DLD1 (cell line): Measurements from ENCODE around the gene ZNF710.

Source experiments
- in situ Hi-C: cut with HindIII; loops from 2 replicates; pipeline ENCODE4 v1.10.0; 2017; ENCODE audit warnings: low sequenced_read_pairs

The ZNF710 gene

DNA sequence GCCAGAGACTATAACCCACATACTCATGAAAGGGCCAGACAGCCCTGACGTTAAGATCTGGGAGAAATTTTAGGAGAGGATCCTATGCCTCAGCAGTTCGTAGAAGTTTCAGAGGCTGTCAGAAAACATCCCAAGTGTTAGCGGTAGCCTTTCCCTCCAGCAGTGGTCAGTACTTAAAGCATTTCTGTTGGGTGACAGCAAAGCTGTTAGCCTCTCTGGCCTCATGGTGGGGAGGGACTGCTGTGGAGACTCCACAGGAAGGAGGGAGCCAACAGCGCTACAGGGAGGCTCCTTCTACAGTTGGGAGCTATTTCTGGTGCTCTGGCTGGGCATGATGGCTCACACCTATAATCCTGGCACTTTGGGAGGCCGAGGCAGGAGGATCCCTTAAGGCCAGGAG lies 73.8 kb downstream of the ZNF710 start:
- in situ Hi-C loops, result no loop called here

DNA sequence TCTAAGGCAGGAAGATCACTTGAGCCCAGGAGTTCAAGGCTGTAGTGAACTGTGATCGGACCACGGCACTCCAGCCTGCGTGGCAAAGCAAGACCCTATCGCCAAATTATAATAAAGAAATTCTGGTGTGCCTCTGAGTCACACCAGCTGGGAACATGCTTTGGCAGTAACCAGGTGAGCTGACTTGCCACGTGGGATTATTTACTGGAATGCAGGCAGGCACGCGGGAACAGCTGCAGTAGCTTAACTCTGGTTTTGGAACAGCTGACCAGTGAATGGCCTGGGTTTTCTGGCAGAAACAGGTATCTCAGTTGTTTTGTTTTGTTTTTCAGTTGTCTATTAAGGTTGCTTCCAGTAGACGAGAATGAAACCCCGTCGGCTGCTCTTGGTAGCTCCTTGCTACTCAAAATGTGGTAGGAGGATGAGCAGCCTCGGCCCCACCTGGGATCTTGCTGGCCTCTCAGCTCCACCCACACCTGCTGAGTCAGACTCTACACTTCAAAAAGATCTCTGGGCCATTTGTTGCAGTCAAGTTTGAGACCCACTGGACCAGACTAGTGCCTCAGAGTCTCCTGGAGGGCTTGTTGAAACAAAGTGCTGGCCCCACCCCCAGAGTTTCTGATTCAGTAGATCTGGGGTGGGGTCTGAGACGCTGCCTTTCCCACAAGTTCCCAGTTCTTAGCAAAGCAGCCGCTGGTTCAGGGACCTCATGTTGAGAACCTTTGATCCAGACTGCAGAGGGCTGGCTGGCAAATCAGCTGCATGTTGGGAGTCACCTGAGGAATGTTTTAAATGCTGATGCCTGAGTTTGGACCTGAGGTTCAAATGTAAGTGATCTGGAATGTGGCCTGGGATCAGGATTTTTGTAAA lies 74.5 kb downstream of the ZNF710 start:
- in situ Hi-C loops, result no loop called here

DNA sequence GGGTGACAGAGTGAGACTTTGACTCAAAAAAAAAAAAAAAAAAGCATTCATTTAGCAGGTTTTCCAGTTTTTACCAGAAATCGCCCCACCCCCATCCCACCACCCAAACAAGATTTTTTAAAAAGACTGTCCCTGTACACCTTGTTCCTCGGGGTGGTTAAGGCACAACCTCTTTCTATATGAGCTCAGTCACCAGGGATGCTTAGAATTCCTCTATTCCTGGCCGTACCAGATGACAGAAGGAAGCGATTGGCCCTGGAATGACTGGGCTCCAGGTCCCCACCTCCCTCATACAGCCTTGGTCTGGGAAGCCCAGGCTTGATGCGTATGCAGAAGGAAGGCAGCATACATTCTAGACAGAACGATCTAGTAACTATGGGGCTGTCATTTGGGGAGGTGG lies 75.6 kb downstream of the ZNF710 start:
- in situ Hi-C loops, result no loop called here

DNA sequence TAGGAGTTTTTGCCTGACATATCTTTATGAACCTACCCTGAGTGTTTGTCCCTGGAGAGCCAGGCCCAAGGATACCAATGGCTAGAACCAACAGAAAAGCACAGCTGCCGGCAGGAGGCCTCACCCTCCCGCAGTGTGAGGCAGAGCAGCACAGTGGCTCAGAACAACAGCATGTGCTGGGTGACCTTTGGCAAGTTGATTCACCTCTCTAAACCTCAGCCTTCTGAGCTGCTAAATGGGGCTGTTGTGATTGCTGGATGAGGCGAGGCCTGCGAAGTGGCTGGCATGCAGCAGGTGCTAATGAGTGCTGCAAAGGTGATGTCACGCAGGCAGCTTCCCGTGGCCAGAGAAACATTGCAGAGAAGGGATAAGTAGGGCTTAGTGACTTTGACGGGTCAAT lies 77.8 kb downstream of the ZNF710 start:
- in situ Hi-C loops, result no loop called here

DNA sequence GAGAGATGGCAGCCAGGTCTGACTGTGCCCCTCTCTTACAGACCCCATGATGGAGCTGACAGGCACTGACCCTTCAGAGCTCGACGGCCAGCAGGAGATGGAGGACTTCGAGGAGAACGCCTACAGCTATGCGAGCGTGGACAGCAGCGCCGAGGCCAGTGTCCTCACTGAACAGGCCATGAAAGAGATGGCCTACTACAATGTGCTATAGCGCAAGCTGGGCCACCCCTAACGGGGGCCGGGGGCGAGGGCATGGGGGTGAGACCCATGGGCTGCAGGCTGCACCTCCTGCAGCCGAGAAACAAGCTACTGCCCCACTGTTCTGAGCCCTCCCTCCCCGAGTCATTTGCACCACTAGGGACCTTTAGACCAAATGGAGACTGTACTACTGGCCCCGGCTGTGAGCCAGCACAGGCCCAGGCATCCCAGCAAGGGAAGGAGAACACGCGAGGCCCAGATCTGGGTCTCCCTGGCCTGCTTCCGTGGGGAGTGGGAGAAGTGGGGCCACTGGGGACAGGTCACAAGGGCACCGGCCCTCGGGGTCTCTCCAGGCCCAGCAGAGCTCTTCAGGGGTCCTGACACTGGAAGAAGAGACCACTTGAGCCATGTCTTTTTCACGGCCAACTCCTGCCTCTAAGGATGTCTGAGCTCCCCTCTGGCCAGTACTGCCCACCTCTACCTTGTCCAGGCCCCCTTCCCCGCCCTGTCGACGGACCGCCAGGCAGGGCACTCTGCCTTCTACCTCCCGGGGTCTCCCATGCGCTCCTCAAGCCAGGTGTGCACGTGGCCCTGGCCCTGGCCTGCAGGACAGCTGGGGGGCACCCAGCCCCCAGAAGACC lies 78.7 kb downstream of the ZNF710 start:
- in situ Hi-C loops, result loop anchor here (10.0 kb wide), 1 partner anchor 205 kb away; no protein-coding TSS in a partner anchor

DNA sequence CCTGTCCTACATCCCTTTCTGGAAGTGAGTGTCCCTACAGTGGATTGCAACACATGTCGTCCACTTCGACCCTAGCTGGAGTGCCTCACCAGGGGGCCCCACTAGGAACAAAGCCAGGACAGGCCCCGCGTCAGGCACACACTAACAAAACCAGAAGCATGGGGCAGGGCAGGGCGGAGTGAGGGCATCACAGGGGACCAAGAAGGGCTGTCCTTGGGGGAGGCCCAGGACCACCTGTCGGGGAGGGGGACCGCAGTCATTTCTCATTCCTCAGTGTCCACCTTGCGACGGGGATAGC lies 79.3 kb downstream of the ZNF710 start:
- in situ Hi-C loops, result loop anchor here (10.0 kb wide), 1 partner anchor 206 kb away; no protein-coding TSS in a partner anchor

DNA sequence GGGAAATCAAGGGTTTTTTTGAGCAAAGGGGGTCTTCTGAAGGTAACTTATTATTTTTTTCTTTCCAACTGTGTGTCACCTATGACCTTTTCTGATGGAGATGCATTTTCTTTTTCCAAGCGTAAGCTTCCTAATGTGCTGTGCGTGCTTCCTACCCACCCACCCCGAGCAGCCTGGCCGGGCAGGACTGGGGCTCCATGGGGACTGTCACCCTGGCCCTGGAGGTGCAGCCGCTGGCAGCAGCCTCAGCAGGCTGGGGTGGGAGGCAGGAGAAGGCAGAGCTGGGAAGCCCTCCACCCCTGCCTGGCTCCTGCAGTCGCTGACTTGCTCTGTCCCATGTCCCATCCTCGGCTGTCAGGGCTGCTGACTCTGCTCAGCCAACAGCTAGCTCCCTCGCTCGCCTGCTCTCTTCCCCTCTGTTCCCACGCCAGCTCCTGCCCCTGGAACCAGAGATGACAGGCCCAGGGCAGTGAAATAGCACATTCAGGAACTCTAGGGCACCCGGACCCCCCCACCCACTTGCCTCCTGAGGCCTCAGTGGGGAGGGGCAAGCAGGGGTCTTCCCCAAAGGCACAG lies 79.8 kb downstream of the ZNF710 start:
- in situ Hi-C loops, result loop anchor here (10.0 kb wide), 1 partner anchor 206 kb away; no protein-coding TSS in a partner anchor

DNA sequence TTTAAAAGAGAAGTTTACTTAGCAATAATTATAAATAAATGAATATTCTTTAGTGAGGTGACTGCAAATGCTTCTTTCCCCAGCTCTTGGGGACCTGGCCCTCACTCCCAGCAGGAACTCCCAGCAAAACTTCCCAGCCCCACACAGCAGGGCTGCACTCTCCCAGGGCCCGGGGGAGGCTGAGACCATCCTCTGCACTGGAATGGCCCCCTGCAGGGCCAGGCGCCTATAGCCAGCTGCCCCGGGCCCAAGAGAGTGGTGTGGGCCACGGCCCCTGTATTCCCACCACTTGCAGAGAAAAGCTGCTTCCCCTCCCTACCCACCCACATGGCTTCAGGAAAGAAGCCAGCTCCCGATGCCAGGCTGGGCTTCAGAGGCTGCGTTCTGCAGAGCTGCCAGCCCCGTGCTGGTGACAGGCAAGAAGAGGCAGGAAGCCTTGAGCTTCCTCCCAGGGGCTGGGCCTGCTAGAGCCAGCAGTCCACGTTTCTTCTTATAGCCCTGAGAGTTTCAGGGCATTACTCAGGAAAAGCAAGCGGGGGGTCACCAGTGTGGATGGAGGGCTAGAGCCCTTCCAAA lies 81.1 kb downstream of the ZNF710 start:
- in situ Hi-C loops, result loop anchor here (10.0 kb wide), 1 partner anchor 207 kb away; no protein-coding TSS in a partner anchor

DNA sequence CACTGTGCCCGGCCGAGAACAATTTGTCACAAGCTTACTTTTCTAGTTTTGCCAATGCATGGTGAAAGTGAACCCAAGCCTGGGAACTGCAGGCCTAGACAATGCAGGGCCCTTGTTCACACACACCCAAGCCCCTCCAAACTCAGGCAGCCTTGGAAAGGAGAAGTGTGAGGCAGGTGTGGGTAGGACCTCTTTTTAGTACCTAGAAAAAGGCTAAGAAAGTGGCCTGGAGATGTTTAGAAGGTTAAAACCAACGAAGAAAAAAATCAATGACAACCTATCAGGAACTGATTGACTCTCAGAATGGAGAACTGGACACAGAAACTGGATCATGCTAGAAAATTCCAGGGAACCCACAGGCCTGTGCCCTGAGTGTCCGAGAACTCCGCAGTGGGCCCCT lies 82.3 kb downstream of the ZNF710 start:
- in situ Hi-C loops, result loop anchor here (10.0 kb wide), 1 partner anchor 209 kb away; no protein-coding TSS in a partner anchor

DNA sequence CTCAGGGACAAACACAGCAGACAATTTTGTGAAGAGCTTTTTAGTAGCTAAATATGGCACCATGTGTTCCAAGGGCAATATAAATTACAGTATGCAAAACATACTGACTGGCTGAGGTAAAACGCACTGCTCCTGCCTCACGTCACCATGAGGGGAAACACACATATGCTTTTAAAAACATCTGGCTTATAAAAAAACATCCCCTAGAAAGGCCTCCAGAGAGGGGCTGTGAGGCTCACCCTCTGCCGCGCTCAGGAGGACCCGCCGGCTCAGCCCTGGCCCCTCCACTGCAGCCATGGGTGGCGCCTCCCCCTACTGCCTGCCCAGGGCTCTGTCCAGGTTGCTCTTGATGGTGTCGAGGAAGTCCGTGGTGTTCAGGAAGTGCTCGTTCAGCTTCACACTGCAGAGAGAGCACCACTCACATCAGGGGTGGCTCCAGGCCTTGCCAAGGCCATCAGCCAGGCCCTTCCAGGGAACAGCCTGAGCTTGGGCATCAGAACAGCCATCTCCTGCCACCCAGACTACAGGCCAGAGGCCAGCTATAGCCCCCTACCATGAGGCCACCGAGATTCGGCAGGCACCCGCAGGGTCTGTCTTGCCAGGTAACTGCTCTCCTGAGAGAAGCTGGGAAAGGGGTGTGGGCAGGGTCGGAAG lies 83.0 kb downstream of the ZNF710 start:
- in situ Hi-C loops, result loop anchor here (10.0 kb wide), 1 partner anchor 209 kb away; no protein-coding TSS in a partner anchor

DNA sequence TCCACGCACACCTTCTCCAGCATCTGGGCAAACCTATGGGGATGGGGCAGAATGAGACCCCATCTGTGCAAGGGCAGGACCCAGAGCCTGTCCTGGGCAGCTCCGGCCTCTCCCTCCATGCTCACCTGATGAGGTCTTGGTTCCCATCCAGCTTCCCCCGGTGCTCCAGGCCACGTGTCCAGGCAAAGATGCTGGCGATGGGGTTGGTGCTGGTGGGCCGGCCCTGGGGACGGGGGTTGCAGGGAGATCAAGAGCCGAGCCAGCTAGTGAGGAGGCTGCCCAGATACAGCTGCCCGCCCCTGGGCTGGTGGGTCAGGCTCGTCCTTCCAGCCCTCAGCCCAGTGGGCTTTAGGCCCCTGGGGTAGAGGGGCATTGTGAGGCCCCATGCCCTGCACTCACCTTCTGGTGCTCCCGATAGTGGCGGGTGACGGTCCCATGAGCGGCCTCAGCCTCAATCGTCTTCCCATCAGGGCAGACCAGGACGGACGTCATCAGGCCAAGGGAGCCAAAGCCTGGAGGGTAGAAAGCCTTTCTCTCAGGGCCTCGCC lies 83.8 kb downstream of the ZNF710 start:
- in situ Hi-C loops, result loop anchor here (10.0 kb wide), 1 partner anchor 210 kb away; no protein-coding TSS in a partner anchor

DNA sequence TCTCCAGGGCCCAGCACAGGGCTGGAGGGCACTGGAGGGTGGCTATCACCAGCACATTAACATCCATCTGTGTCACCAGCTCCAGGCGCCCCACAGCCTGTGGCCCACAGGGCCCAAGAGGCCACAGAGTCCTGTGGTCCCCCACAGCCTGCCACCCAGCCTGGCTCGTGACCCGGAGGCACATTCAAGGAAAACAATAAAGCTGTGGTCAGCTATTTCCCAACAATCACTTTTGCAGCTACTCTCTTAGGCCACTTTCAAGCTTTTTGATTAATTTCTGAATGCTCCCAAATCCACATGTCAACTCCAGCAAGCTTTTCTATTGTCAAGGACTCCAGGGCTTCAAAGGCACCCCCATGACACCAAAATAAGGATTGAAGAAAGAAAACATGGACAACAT lies 84.4 kb downstream of the ZNF710 start:
- in situ Hi-C loops, result loop anchor here (10.0 kb wide), 1 partner anchor 211 kb away; no protein-coding TSS in a partner anchor

DNA sequence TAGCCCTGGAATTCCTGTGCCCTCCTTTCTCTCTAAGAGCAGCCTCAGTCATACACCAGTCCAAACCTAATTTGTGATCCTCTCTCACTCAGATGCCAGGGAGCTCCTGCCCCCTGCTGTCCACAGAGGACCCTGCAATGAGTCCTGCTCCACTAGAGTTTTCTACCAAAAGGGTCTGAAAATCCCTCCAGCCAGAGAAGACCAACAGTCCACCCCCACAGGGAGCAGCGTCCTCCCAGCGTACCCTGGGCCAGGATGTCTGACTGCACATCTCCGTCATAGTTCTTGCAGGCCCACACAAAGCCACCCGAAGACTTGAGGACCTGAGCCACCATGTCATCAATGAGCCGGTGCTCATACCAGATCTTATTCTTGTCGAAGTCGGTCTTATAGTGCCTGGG lies 85.7 kb downstream of the ZNF710 start:
- in situ Hi-C loops, result loop anchor here (10.0 kb wide), 1 partner anchor 212 kb away; no protein-coding TSS in a partner anchor

DNA sequence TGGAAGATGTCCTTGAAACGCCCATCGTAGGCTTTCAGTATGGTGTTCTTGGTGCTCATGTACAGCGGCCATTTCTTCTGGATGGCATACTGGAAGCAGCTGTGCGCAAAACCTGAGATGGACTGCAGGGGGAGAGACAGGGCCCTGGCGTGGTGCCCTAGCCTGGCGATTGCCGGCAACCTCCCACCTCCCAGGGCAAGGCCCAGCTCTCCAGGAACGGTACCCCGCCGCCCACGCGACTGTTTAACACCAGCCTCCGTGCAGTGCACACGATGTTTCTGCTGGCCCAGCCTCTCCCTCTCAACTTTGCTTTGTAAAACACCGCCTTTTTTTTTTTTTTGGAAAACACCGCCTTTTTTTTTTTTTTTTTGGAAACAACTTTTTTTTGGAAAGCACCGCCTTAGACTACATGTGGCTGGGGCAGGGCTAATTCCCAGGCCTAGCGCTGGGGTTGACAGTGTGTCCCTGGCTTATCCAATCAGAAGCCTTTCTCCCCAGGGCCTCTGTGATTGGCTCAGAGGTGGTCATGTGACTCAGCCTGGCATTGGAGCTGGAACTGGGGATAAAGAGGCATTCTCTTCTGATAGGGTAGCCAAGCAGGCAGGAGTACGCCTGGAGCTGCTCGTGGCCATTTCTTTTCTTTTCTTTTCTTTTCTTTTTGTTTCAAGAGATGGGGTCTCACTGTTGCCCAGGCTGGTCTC lies 86.5 kb downstream of the ZNF710 start:
- in situ Hi-C loops, result loop anchor here (10.0 kb wide), 1 partner anchor 213 kb away; no protein-coding TSS in a partner anchor

DNA sequence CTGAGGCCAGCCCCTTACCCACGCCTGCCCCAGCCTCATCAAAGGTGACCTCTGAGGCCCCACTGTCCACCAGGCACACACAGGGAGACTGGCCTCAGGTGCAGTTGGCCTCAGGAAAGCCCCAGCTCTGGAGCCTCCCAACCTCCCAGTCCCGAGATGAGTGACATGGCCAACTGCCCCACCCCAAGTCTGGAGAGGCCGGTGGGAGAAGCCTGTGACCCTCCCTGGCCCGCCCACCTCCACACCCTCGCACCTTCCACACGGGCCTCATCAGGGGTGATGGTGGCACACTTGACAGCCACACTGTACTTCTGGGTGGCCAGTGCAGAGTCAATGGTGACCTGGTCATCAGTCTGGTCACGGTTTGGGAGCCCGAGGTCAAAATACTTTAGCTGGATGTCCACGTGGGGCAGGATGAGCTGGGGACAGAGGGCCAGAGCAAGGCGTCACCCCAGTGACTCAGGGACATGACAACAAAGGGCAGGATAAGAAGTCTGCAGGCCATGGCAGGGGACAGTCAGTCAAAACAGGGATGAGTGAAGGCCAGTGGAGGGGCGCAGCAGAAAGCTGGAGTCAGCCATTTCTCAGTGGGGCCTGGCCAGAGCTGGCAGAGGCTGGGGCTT lies 89.2 kb downstream of the ZNF710 start:
- in situ Hi-C loops, result no loop called here

DNA sequence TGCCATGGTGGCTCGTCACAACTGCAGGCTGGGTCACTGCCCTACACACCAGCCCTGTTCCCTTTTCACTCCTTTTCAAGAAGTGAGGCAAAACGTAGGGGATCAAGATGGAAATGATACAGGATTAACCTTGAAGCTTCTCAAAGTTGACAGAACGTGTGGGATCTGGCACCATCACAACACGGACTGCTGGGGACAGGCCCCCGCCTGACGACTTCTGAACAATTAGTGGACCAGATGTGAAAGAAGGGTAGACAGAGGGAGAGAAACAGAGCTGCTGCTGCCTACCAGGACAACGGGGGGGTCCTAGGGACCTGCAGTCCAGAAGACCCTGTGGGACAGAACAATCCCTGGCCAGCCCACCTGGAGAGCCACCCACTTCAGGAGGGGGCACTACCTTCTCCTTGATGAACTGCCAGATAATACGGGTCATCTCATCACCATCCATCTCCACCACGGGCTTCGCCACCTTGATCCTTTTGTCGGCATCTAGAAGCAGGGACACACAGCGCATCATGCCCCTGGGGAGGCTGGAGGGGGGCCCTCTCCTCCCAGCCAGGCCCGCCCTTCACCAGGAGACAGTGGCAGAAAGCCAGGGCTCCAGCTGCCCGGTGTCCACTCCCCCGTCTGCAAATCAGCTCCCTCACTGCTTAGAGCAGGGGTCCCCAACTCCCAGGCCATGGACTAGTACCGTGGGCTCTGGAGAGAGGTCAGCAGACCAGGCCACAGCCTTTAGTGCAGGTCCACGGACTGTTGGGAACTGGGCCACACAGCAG lies 90.2 kb downstream of the ZNF710 start:
- in situ Hi-C loops, result no loop called here

DNA sequence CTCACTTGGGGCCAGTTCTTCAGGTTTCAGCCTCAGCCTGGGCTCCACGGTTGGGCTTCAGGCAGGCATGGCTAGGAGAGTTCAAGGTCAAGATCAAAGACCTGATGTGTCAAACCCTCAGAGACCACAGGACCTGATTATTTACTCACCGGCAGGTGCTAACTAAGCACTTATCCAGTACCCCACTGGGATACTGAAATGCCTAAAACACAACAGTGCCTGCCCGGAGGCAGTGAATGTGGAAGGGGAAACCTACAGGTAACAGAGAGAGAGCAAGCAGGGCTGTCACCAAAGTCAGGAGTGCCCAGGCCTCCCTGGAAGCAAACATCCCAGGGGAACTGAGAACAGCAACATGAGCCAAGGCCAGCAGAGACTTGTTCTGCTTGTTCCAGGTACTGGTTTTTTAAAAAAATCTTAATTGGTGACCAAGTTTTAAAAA lies 94.4 kb downstream of the ZNF710 start:
- in situ Hi-C loops, result no loop called here

DNA sequence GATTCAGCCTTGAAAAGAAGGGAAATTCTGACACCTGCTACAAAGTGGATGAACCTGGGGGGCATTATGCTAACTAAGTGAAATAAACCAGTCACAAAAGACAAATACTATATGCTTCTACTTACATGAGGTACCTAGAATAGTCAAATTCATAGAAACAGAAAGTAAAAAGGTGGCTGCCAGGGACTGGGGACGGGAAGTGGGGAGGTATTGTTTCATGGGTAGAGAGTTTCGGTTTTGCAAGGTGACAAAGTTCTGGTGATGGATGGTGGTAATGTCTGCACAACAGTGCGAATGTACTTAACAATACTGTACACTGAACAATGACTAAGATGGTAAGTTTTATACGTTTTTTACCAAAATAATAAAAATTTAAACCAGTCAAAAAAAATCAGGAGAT lies 96.4 kb downstream of the ZNF710 start:
- in situ Hi-C loops, result no loop called here
